Stomach (tissue), 9 donors: ENCODE results near the gene TAAR6. TPM values are rescaled to one million over a fixed set of nuclear protein-coding genes. Genes with fewer than 3 reads are reported as not detected.

ENCODE experiments used
- DNase-seq, 2 donors: peaks; one replicate each; pipeline versions ENCODE4 v3.0.0 to v3.0.0-alpha.2; 2013 to 2019
- H3K27ac ChIP-seq, 5 donors: fragments of 200-600 bp in 4 of 5; sonication (generic) in 4 of 5; one replicate each; pipeline ENCODE4 v1.5.1; 2013 to 2019; ENCODE audit warnings: mild to moderate bottlenecking in 1 of 5, moderate library complexity in 1 of 5
- H3K27me3 ChIP-seq, 3 donors: fragments of 200-600 bp; sonication (generic); one replicate each; pipeline ENCODE4 v1.5.1; 2017 to 2019; ENCODE audit warnings: mixed run types in 1 of 3
- H3K36me3 ChIP-seq, 4 donors: fragments of 200-600 bp; sonication (generic); 1 replicate in 3 of 4; 2 replicates in 1 of 4; pipeline ENCODE4 v1.5.1; 2016 to 2019
- H3K4me1 ChIP-seq, 4 donors: fragments of 200-600 bp; sonication (generic); one replicate each; pipeline ENCODE4 v1.5.1; 2016 to 2019
- H3K4me3 ChIP-seq, 4 donors: fragments of 200-600 bp; sonication (generic) in 3 of 4; one replicate each; pipeline ENCODE4 v1.5.1; 2016 to 2019; ENCODE audit warnings: mild to moderate bottlenecking in 1 of 4
- H3K9me3 ChIP-seq, 4 donors: fragments of 200-600 bp; sonication (generic); one replicate each; pipeline ENCODE4 v1.5.1; 2016 to 2019
- CTCF ChIP-seq, 7 experiments: fragments of 450-650 bp in 4 of 7; fragments of 200-600 bp in 3 of 7; sonication (generic) in 3 of 7; IDR thresholded peaks; one replicate each; pipeline ENCODE4 v1.5.1; 2016 to 2019; ENCODE audit warnings: antibody characterized with exemption in 7 of 7, control low read depth in 2 of 7, mild to moderate bottlenecking in 1 of 7
- EP300 ChIP-seq: sonication (generic); formaldehyde crosslinking; IDR thresholded peaks from one replicate; pipeline ENCODE4 v1.6.1; 2017; ENCODE audit warnings: antibody characterized with exemption
- POLR2A ChIP-seq, 4 donors: fragments of 450-650 bp; IDR thresholded peaks; one replicate each; pipeline ENCODE4 v1.6.1; 2016; ENCODE audit warnings: antibody characterized with exemption in 4 of 4, control low read depth in 2 of 4, mild to moderate bottlenecking in 1 of 4, moderate library complexity in 1 of 4
- POLR2AphosphoS5 ChIP-seq, 3 donors: sonication (generic); formaldehyde crosslinking; IDR thresholded peaks; one replicate each; pipeline ENCODE4 v1.6.1; 2016; ENCODE audit warnings: antibody characterized with exemption in 3 of 3
- WGBS, 5 donors: extraction: QIAGEN DNeasy Blood & Tissue Kit in 3 of 5; methylation state at CpG; one replicate each; pipeline versions ENCODE4 v1.1.5 to v1.1.7; 2013 to 2018; 5-methylcytosine and 5-hydroxymethylcytosine counted together
- intact Hi-C: fragments of 100-400 bp; cut with DNase I; formaldehyde crosslinking; loops from one replicate; pipeline ENCODE4 v1.15.1; 2023; ENCODE audit warnings: low total_unique reads
- polyA plus RNA-seq, 3 donors: library from polyadenylated mRNA; stranded (reverse); fragments of 200-250 nt; gene quantifications; one replicate each; pipeline ENCODE4 v1.2.3, GENCODE V29; 2013
- total RNA-seq, 5 donors: library from RNA; depleted of rRNA; stranded (reverse); fragments of >200 nt; gene quantifications; one replicate each; pipeline versions ENCODE4 v1.1.0 to v1.2.3, GENCODE V29; 2014 to 2016
- donor health status: healthy with polysubstance abuse.
- donor health status: Bipolar disorder and iron deficiency.
- donor health status: healthy.

TAAR6 gene
- total and polyA plus RNA-seq, 8 donors, result not detected

- Histone ChIP-seq H3K4me1 (no peaks in the 10 kb centered on the region), H3K4me3 (no peak within 1 kb of the TSS), H3K27me3 (no peaks in the 10 kb centered on the region), H3K27ac (no peak within 1 kb of the TSS), H3K36me3 (no peaks in the 10 kb centered on the region), H3K9me3 (no peaks in the 10 kb centered on the region)
- TF ChIP-seq CTCF (IDR thresholded peaks at IDR 0.05) (no peak), EP300 (no peak), POLR2A (IDR thresholded peaks at IDR 0.05) (no peak), POLR2AphosphoS5 (IDR thresholded peaks at IDR 0.05) (no peak)
- intact Hi-C loops, result no loop called here
- DNase-seq, result no peak
- WGBS, 5 donors, result 66 to 79% (median 78%) methylated on average over 5 of the region's 5 CpGs
Observed at GRCh38 chr6:132589454-132589853, 19.3 kb downstream of the TAAR6 start, which contains the start of gene TAAR5. Gene TAAR5, minus strand, starts transcription at chr6:132589741. Its CDS starts 55 bp downstream, at chr6:132589686.

GRCh38 chr6:132590362-132590761 lies 20.2 kb downstream of the TAAR6 start:
- no peak overlapping the region for H3K4me3 ChIP-seq
- no peak overlapping the region for H3K27ac ChIP-seq
- H3K27me3 ChIP-seq, result no peaks in the 10 kb centered on the region
- no peak for DNase-seq
- intact Hi-C loops, result no loop called here
- 46 to 68% (median 62%) methylated on average over 1 of the region's 1 CpG for WGBS, 5 donors
- TF ChIP-seq CTCF (IDR thresholded peaks at IDR 0.05), result no peak
- H3K36me3 ChIP-seq, result no peaks in the 10 kb centered on the region
- no peaks in the 10 kb centered on the region for H3K4me1 ChIP-seq
- no peaks in the 10 kb centered on the region for H3K9me3 ChIP-seq

GRCh38 chr6:132592855-132593254 lies 22.7 kb downstream of the TAAR6 start:
- no peak for TF ChIP-seq POLR2AphosphoS5 (IDR thresholded peaks at IDR 0.05)
- no peak for TF ChIP-seq POLR2A (IDR thresholded peaks at IDR 0.05)
- no peak for TF ChIP-seq CTCF (IDR thresholded peaks at IDR 0.05)
- TF ChIP-seq EP300, result no peak
- Histone ChIP-seq H3K9me3 (no peaks in the 10 kb centered on the region), H3K27ac (no peak overlapping the region), H3K4me3 (no peak overlapping the region), H3K27me3 (no peaks in the 10 kb centered on the region), H3K36me3 (no peaks in the 10 kb centered on the region), H3K4me1 (no peaks in the 10 kb centered on the region)
- DNase-seq, result no peak
- 65 to 85% (median 79%) methylated on average over 2 of the region's 2 CpGs for WGBS, 5 donors
- intact Hi-C loops, result no loop called here

GRCh38 chr6:132596201-132596600 lies 26.1 kb downstream of the TAAR6 start:
- Histone ChIP-seq H3K36me3 (no peaks in the 10 kb centered on the region), H3K27ac (no peak overlapping the region), H3K4me3 (no peak overlapping the region), H3K4me1 (no peaks in the 10 kb centered on the region), H3K9me3 (no peaks in the 10 kb centered on the region), H3K27me3 (no peaks in the 10 kb centered on the region)
- TF ChIP-seq EP300 (no peak), POLR2AphosphoS5 (IDR thresholded peaks at IDR 0.05) (no peak), POLR2A (IDR thresholded peaks at IDR 0.05) (no peak), CTCF (IDR thresholded peaks at IDR 0.05) (no peak)
- intact Hi-C loops, result no loop called here
- 59 to 93% (median 74%) methylated on average over 6 of the region's 6 CpGs for WGBS, 5 donors
- no peak for DNase-seq
